Vein endothelial cell (primary cell): Measurements from ENCODE around the gene KRT5. TPM values are rescaled to one million over a fixed set of nuclear protein-coding genes. Genes with fewer than 3 reads are reported as not detected.

ENCODE experiments used
- total RNA-seq: library from RNA; depleted of rRNA; stranded (reverse); fragments of >200 nt; gene quantifications from 2 replicates; pipeline ENCODE4 v1.2.3, GENCODE V29; 2012

The KRT5 gene
- total RNA-seq: not detected in 2 replicates

GRCh38 chr12:52519826-52520662, at the start of gene KRT5:
Gene KRT5 (minus strand): TSS chr12:52520394. CDS start chr12:52520296, 98 bp downstream.

GRCh38 chr12:52552681-52553195, 32.5 kb upstream of the KRT5 start, which contains the start of gene KRT71:
Gene KRT71 (minus strand): TSS chr12:52553145. CDS start chr12:52553077, 68 bp downstream.

GRCh38 chr12:52493172-52493571, 27.0 kb downstream of the KRT5 start, which contains the start of gene KRT6A:
Gene KRT6A (minus strand): TSS chr12:52493257. CDS start chr12:52493188, 69 bp downstream.

GRCh38 chr12:52473768-52474167, 46.4 kb downstream of the KRT5 start, which contains the start of gene KRT6C:
Gene KRT6C (minus strand): TSS chr12:52473805. CDS start chr12:52473737, 68 bp downstream.

Other genes starting within 250 kb of the KRT5 start
- gene KRT86, start 245.7 kb downstream of the KRT5 start, total RNA-seq: not detected in 2 replicates
- gene KRT81, start 228.9 kb downstream of the KRT5 start, total RNA-seq: not detected in 2 replicates
- not detected in 2 replicates for gene KRT83, start 199.0 kb downstream of the KRT5 start, total RNA-seq
- gene KRT85, start 152.9 kb downstream of the KRT5 start, total RNA-seq: not detected in 2 replicates
- gene KRT84, start 134.7 kb downstream of the KRT5 start, total RNA-seq: not detected in 2 replicates
- not detected in 2 replicates for gene KRT82, start 114.1 kb downstream of the KRT5 start, total RNA-seq
- not detected in 2 replicates for gene KRT75, start 86.0 kb downstream of the KRT5 start, total RNA-seq
- gene KRT6B, start 68.2 kb downstream of the KRT5 start, total RNA-seq: not detected in 2 replicates
- not detected in 2 replicates for gene KRT6C, start 46.6 kb downstream of the KRT5 start, total RNA-seq
- not detected in 2 replicates for gene KRT6A, start 27.1 kb downstream of the KRT5 start, total RNA-seq
- not detected in 2 replicates for gene KRT71, start 32.8 kb upstream of the KRT5 start, total RNA-seq
- not detected in 2 replicates for gene KRT74, start 53.4 kb upstream of the KRT5 start, total RNA-seq
- not detected in 2 replicates for gene KRT72, start 81.1 kb upstream of the KRT5 start, total RNA-seq
- gene KRT73, start 98.2 kb upstream of the KRT5 start, total RNA-seq: not detected in 2 replicates
- not detected in 2 replicates for gene KRT2, start 131.8 kb upstream of the KRT5 start, total RNA-seq
- not detected in 2 replicates for gene KRT1, start 160.0 kb upstream of the KRT5 start, total RNA-seq
- gene KRT77, start 183.1 kb upstream of the KRT5 start, total RNA-seq: not detected in 2 replicates